Neural crest cell (in vitro differentiated cells): ENCODE data around the gene WIPF2. TPM values are rescaled to one million over a fixed set of nuclear protein-coding genes. Genes with fewer than 3 reads are reported as not detected.
A peak's percentile ranks its signal among the peaks of the same experiment; 100 is the strongest.

ENCODE experiments used
- DNase-seq: peaks from one replicate; pipeline ENCODE4 v3.0.0; 2021; ENCODE audit warnings: low read depth, mixed read lengths, low spot score
- H3K27ac Mint-ChIP-seq: one replicate; pipeline ENCODE4 v1.8.0; 2021; ENCODE audit warnings: mild to moderate bottlenecking, mixed read lengths; ENCODE audit not compliant: unreplicated experiment
- H3K27me3 Mint-ChIP-seq: 2 replicates; pipeline ENCODE4 v1.8.0; 2021; ENCODE audit warnings: low read depth, mild to moderate bottlenecking, mixed read lengths
- H3K36me3 Mint-ChIP-seq: 2 replicates; pipeline ENCODE4 v1.8.0; 2021; ENCODE audit warnings: low read depth, mild to moderate bottlenecking, mixed read lengths
- H3K4me1 Mint-ChIP-seq: 2 replicates; pipeline ENCODE4 v1.8.0; 2021; ENCODE audit warnings: mixed read lengths
- H3K4me3 Mint-ChIP-seq: one replicate; pipeline ENCODE4 v1.8.0; 2021; ENCODE audit warnings: mild to moderate bottlenecking, mixed read lengths
- H3K9me3 Mint-ChIP-seq: 2 replicates; pipeline ENCODE4 v1.8.0; 2021; ENCODE audit warnings: mixed read lengths
- total RNA-seq: library from RNA; stranded (reverse); gene quantifications from 2 replicates; pipeline ENCODE4 v1.2.1, GENCODE V29; 2021
- TF ChIP-seq, protein P1 (sequence below): fragments of 200-600 bp; sonication (generic); conservative IDR thresholded peaks from 2 replicates; pipeline ENCODE4 v1.5.0; 2021; ENCODE audit warnings: antibody characterized with exemption, mild to moderate bottlenecking

The WIPF2 gene
- total RNA-seq, 1 donor from 2014 or later = 28.7 TPM

DNA sequence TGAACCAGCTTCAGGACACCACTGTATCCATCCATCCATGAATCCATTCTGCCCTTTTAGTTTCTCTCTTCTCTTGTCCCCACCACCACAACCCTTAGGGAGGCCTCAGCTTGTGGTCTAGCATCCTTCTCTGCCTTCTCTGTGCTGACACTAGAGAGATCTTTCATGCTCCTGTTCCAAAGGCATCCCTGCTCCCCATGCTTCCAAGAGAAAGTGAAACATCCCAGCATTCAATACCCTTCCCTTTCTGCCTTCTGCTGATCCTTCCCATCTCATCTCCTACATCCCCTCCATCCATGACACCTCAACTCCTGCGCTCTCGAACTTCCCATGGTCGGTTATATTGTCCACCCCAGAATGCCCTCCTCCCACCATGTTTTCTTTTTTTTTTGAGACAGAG is 31.9 kb upstream of the WIPF2 start:
- peaks cover 19% of the 10 kb centered on the region for H3K4me1 Mint-ChIP-seq
- H3K4me3 Mint-ChIP-seq = peak overlapping the region; percentile 44
- H3K9me3 Mint-ChIP-seq = peaks cover 3% of the 10 kb centered on the region
- no peaks in the 10 kb centered on the region for H3K36me3 Mint-ChIP-seq
- H3K27me3 Mint-ChIP-seq = peaks cover 3% of the 10 kb centered on the region
- H3K27ac Mint-ChIP-seq = no peak overlapping the region
- TF ChIP-seq, protein P1, sequence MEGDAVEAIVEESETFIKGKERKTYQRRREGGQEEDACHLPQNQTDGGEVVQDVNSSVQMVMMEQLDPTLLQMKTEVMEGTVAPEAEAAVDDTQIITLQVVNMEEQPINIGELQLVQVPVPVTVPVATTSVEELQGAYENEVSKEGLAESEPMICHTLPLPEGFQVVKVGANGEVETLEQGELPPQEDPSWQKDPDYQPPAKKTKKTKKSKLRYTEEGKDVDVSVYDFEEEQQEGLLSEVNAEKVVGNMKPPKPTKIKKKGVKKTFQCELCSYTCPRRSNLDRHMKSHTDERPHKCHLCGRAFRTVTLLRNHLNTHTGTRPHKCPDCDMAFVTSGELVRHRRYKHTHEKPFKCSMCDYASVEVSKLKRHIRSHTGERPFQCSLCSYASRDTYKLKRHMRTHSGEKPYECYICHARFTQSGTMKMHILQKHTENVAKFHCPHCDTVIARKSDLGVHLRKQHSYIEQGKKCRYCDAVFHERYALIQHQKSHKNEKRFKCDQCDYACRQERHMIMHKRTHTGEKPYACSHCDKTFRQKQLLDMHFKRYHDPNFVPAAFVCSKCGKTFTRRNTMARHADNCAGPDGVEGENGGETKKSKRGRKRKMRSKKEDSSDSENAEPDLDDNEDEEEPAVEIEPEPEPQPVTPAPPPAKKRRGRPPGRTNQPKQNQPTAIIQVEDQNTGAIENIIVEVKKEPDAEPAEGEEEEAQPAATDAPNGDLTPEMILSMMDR = no peak
- DNase-seq = no peak

DNA sequence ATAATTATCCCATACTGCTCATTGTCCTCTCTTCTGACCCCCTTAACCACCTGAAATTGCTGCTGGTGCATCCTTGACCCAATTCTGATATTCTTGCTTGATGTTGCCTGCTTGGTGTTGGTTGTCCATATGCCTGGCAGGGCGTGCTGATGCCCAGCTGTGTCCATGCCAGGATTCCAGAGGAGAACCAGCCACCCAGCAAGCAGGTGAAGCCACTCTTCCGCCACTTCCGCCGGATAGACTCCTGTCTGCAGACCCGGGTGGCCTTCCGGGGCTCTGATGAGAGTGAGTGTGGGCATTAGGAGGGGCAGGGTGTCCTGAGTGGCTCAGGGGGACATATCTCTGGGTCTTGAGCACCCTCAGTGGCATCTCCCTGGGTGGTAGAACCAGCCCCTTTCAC is 30.4 kb upstream of the WIPF2 start:
- no peak overlapping the region for H3K4me3 Mint-ChIP-seq
- no peaks in the 10 kb centered on the region for H3K36me3 Mint-ChIP-seq
- peaks cover 3% of the 10 kb centered on the region for H3K27me3 Mint-ChIP-seq
- H3K4me1 Mint-ChIP-seq = peaks cover 19% of the 10 kb centered on the region
- H3K9me3 Mint-ChIP-seq = peaks cover 3% of the 10 kb centered on the region
- no peak overlapping the region for H3K27ac Mint-ChIP-seq
- TF ChIP-seq, protein P1 = no peak
- DNase-seq = no peak

DNA sequence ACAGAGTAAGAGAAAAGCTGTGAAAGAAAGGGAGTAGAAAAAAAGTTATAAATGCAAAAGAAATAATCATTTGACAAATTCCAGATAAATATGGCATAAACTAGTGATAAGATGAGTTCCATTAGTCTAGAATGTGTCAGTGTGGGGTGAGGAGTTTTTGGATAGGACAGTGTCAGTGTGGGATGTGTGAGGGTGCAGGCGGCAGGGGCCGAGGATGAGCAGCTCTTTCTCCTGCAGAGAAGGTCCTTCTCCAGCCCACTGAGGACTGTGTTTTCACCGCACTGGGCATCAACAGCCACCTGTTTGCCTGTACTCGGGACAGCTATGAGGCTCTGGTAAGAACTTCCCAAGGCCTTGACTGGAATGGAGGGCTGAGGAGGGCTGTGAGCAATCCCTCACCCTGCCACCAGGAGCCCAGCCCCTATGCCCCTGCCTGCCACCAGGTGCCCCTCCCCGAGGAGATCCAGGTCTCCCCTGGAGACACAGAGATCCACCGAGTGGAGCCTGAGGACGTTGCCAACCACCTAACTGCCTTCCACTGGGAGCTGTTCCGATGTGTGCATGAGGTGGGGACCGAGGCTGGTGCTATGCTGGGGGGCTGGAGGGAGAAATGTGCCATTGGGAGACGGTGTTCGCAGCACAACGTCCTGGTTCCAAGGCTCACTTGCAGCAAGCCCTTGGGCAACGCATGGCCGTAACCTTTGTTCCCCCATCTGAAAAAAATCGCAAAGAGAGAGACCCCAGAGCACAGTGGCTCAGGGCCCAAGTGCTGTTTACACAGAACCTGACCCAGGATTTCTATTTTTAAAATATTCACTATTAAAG is 28.7 kb upstream of the WIPF2 start:
- H3K9me3 Mint-ChIP-seq = peaks cover 3% of the 10 kb centered on the region
- no peaks in the 10 kb centered on the region for H3K36me3 Mint-ChIP-seq
- H3K27me3 Mint-ChIP-seq = peaks cover 3% of the 10 kb centered on the region
- H3K27ac Mint-ChIP-seq = no peak overlapping the region
- H3K4me1 Mint-ChIP-seq = peaks cover 19% of the 10 kb centered on the region
- no peak for DNase-seq
- H3K4me3 Mint-ChIP-seq = peak overlapping the region; percentile 81
- TF ChIP-seq, protein P1 = peak; percentile 61

DNA sequence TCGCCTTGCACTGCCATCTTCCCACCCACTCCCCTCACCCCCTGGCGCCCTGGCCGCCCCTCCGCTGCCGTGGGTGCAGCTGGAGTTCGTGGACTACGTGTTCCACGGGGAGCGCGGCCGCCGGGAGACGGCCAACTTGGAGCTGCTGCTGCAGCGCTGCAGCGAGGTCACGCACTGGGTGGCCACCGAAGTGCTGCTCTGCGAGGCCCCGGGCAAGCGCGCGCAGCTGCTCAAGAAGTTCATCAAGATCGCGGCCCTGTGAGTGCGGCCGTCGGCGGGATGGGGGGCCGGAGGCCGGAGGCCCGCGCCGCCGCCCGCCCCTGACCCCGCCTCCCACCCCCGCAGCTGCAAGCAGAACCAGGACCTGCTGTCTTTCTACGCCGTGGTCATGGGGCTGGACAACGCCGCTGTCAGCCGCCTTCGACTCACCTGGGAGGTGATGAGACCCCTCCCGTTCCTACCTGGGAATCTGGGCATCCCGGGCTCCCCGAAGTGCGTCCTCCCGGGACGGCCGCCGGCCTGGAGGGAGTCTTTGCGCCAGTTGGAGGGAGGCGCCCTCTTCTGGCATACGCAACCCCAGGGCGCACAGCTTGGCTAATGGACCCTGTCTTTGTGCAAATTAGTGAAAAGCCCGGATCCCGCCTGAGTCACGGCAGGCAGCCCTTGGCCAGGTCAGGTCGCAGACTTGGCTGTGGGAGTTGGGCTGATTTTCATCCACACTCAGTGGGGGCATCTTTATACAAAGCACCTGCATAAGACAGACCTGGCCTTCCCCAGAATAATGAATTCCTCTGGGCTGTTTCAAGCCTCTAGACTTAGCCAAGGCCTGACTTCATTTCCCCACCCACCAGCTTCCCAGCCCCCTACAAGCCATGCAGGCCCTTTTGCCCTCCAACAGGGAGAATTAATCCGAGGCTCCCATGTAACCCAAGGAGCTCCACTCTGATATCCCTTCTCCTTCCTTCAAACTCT is 27.6 kb upstream of the WIPF2 start:
- peaks cover 3% of the 10 kb centered on the region for H3K9me3 Mint-ChIP-seq
- TF ChIP-seq, protein P1 = peak; percentile 65
- DNase-seq = peak; percentile 72
- H3K4me3 Mint-ChIP-seq = peak overlapping the region; percentile 91
- peak overlapping the region; percentile 93 for H3K27ac Mint-ChIP-seq
- H3K27me3 Mint-ChIP-seq = peaks cover 3% of the 10 kb centered on the region
- peaks cover 19% of the 10 kb centered on the region for H3K4me1 Mint-ChIP-seq
- no peaks in the 10 kb centered on the region for H3K36me3 Mint-ChIP-seq

DNA sequence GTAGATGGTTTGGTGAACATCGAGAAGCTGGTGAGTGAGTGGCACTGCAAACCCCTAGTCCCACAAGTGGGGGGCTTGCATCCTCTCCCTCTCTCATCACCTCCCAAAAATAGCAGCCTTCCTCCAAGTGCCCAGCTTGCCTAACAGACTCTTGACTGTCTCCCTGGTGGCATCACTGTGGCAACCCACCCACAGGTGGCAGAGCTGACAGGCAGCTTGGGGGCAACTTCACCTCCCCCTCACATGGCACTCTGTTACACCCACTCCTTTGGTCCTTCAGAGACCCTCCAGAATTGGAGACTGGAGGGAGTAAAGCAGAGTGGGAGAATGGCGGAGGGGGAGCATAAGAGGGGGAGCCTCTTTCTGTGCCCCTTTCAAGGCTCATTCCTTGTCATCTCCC is 26.1 kb upstream of the WIPF2 start:
- no peaks in the 10 kb centered on the region for H3K36me3 Mint-ChIP-seq
- H3K4me3 Mint-ChIP-seq = no peak overlapping the region

More for the DNA sequence above, 26.1 kb upstream of the WIPF2 start:
- H3K27ac Mint-ChIP-seq = no peak overlapping the region
- H3K9me3 Mint-ChIP-seq = no peaks in the 10 kb centered on the region
- TF ChIP-seq, protein P1 = no peak
- no peak for DNase-seq
- peaks cover 19% of the 10 kb centered on the region for H3K4me1 Mint-ChIP-seq
- peaks cover 3% of the 10 kb centered on the region for H3K27me3 Mint-ChIP-seq
